OCI-LY7 (cell line): Measurements from ENCODE around the gene PHF20. TPM values are rescaled to one million over a fixed set of nuclear protein-coding genes. Genes with fewer than 3 reads are reported as not detected.

Experiments
- BruUV-seq: library from RNA; stranded (reverse); fragments of 400-500 nt; replicated peaks from 2 replicates; lab custom pipeline; 2021; lab: Mats Ljungman, UMichigan
- CTCF ChIA-PET: fragments of 300-600 bp; sonication (Branson Sonifier 250); formaldehyde crosslinking; loops from one replicate; lab custom pipeline; 2022; ENCODE audit warnings: antibody characterized with exemption; ENCODE audit not compliant: unreplicated experiment; lab: Charles Lee
- POLR2A ChIA-PET: fragments of 300-600 bp; sonication (Branson Sonifier 250); formaldehyde crosslinking; loops from one replicate; lab custom pipeline; 2022; ENCODE audit warnings: antibody characterized with exemption; lab: Charles Lee
- DNase-seq: peaks from one replicate; pipeline ENCODE4 v3.0.0-alpha.2; 2015; ENCODE audit warnings: low spot score
- H2AFZ ChIP-seq: fragments of 200-600 bp; sonication (generic), shearing (Covaris generic); 2 replicates; pipeline ENCODE4 v1.6.1; 2014; ENCODE audit warnings: mild to moderate bottlenecking, antibody characterized with exemption, low read length, moderate library complexity
- H3K27ac ChIP-seq: fragments of 200-600 bp; sonication (generic); 2 replicates; pipeline ENCODE4 v1.5.1; 2014; ENCODE audit warnings: mixed run types, low read depth, mild to moderate bottlenecking, moderate library complexity, low read length, inconsistent platforms; ENCODE audit not compliant: poor library complexity, severe bottlenecking
- H3K36me3 ChIP-seq: fragments of 200-600 bp; sonication (generic); 2 replicates; pipeline ENCODE4 v1.6.1; 2014; ENCODE audit warnings: mild to moderate bottlenecking, antibody characterized with exemption, low read length, moderate library complexity, mixed read lengths; ENCODE audit not compliant: insufficient read depth
- H3K4me1 ChIP-seq: fragments of 200-600 bp; sonication (generic); 2 replicates; pipeline ENCODE4 v1.5.1; 2014; ENCODE audit warnings: mild to moderate bottlenecking, low read length; ENCODE audit not compliant: insufficient read depth, poor library complexity, severe bottlenecking
- H3K4me2 ChIP-seq: fragments of 200-600 bp; sonication (generic); 2 replicates; pipeline ENCODE4 v1.6.1; 2014; ENCODE audit warnings: mild to moderate bottlenecking, low read length
- H3K4me3 ChIP-seq: fragments of 200-600 bp; sonication (generic); 2 replicates; pipeline ENCODE4 v1.5.1; 2014; ENCODE audit warnings: mild to moderate bottlenecking, low read depth, low read length; ENCODE audit not compliant: poor library complexity, severe bottlenecking
- H3K79me2 ChIP-seq: fragments of 200-600 bp; sonication (generic); 2 replicates; pipeline ENCODE4 v1.6.1; 2016; ENCODE audit warnings: low read depth, mild to moderate bottlenecking, low read length, moderate library complexity, mixed read lengths; ENCODE audit not compliant: insufficient read depth
- H3K9me2 ChIP-seq: fragments of 200-600 bp; sonication (generic); 2 replicates; pipeline ENCODE4 v1.6.1; 2016; ENCODE audit warnings: mild to moderate bottlenecking, low read length, mixed read lengths; ENCODE audit not compliant: insufficient read depth
- H3K9me3 ChIP-seq: fragments of 200-600 bp; sonication (generic); 2 replicates; pipeline ENCODE4 v1.6.1; 2014; ENCODE audit warnings: mild to moderate bottlenecking, mixed run types, low read length, mixed read lengths
- H4K20me1 ChIP-seq: fragments of 200-600 bp; sonication (generic); 2 replicates; pipeline ENCODE4 v1.6.1; 2014; ENCODE audit warnings: mild to moderate bottlenecking, antibody characterized with exemption, low read length, moderate library complexity, mixed read lengths; ENCODE audit not compliant: insufficient read depth
- CTCF ChIP-seq: fragments of 200-600 bp; sonication (generic); conservative IDR thresholded peaks from 2 replicates; pipeline ENCODE4 v1.5.1; 2014; ENCODE audit warnings: mild to moderate bottlenecking, antibody characterized with exemption, low read length, moderate library complexity, mixed read lengths
- EZH2phosphoT487 ChIP-seq: fragments of 200-600 bp; sonication (generic); IDR thresholded peaks from 2 replicates; pipeline ENCODE4 v1.6.1; 2018; ENCODE audit warnings: low read depth, borderline replicate concordance, mild to moderate bottlenecking, mixed run types, antibody characterized with exemption, low read length, moderate library complexity, mixed read lengths
- intact Hi-C: fragments of 100-400 bp; cut with micrococcal nuclease; formaldehyde crosslinking; loops from one replicate; pipeline ENCODE4 v1.10.0; 2022; ENCODE audit not compliant: unreplicated experiment
- total RNA-seq, 2 experiments: library from RNA; depleted of rRNA in 1 of 2; stranded (reverse); fragments of >200 nt in 1 of 2; shearing (Covaris generic) in 1 of 2; gene quantifications; 2 replicates each; pipeline ENCODE4 v1.2.3, GENCODE V29; 2014 to 2022

Gene PHF20
- total RNA-seq, 2 experiments from 2014 or later, result 37.9 to 47.8 TPM

- CTCF ChIA-PET, result no interaction called here
- no peak overlapping the region for H3K4me2 ChIP-seq
Measured at GRCh38 chr20:35823937-35824336, 52.1 kb downstream of the PHF20 start.

DNA sequence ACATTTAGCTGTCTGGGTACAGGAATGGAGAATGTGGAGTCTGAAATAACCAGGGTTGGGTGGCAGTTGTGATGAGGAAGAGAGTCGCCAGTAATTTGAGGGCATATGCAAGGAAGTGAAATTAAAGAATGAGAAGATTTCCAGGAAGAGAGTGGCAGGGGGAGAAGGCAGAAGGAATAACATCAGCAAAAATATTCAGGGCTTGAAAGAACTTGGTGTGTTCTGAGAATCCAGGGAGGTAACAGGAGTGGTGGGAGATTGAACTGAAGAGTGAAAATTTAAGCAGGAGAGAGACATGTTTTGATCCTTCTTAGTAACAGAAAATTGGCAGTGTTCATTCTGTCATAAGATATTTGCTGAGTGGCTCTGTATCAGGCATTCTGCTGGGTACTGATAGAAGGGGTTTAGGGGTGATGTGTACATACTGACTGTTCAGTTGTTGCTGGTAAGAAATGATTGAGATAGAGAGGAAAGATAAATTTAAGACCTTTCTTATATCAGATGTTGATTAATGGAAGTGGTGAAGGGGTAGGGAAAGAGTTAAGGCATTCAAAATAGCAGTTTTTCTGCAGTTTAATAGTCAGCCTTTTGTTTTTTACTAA, 54.7 kb downstream of the PHF20 start:
- no peaks in the 10 kb centered on the region for H3K4me1 ChIP-seq
- no peak overlapping the region for H2AFZ ChIP-seq
- DNase-seq, result no peak
- no peak overlapping the region for H3K4me3 ChIP-seq
- no peaks in the 10 kb centered on the region for H3K9me3 ChIP-seq
- H3K9me2 ChIP-seq, result no peaks in the 10 kb centered on the region
- intact Hi-C loops, result no loop called here
- POLR2A ChIA-PET, result no interaction called here
- TF ChIP-seq EZH2phosphoT487 (no peak), CTCF (no peak)
- H3K27ac ChIP-seq, result no peak overlapping the region
- H3K36me3 ChIP-seq, result peaks cover 23% of the 10 kb centered on the region
- CTCF ChIA-PET, result no interaction called here
- no peaks in the 10 kb centered on the region for H3K79me2 ChIP-seq
- H3K4me2 ChIP-seq, result no peak overlapping the region
- no TSS peak for BruUV-seq
- no peaks in the 10 kb centered on the region for H4K20me1 ChIP-seq

More at GRCh38 chr20:35823937-35824336, 52.1 kb downstream of the PHF20 start:
- TF ChIP-seq CTCF (no peak), EZH2phosphoT487 (no peak)
- POLR2A ChIA-PET, result interaction anchor here (0.6 to 1.0 kb wide), 4 partner anchors 13 to 72 kb away, joined by 3 to 5 read pairs (median 4); no protein-coding TSS in a partner anchor
- peaks cover 12% of the 10 kb centered on the region; the same call in 1 of the 2 replicates for H3K36me3 ChIP-seq
- no peak overlapping the region for H2AFZ ChIP-seq
- no peaks in the 10 kb centered on the region for H3K9me2 ChIP-seq
- no peaks in the 10 kb centered on the region for H3K9me3 ChIP-seq
- BruUV-seq, result no TSS peak
- no peaks in the 10 kb centered on the region for H3K79me2 ChIP-seq
- no peak overlapping the region for H3K27ac ChIP-seq
- no peaks in the 10 kb centered on the region for H3K4me1 ChIP-seq
- intact Hi-C loops, result no loop called here
- no peaks in the 10 kb centered on the region for H4K20me1 ChIP-seq
- no peak for DNase-seq
- H3K4me3 ChIP-seq, result no peak overlapping the region

- TF ChIP-seq CTCF, result no peak
- TF ChIP-seq EZH2phosphoT487, result no peak
- H3K4me1 ChIP-seq, result no peaks in the 10 kb centered on the region
- H3K4me2 ChIP-seq, result no peak overlapping the region
- H3K9me2 ChIP-seq, result no peaks in the 10 kb centered on the region
- H3K4me3 ChIP-seq, result no peak overlapping the region
- H3K9me3 ChIP-seq, result no peaks in the 10 kb centered on the region
- H2AFZ ChIP-seq, result no peak overlapping the region
- CTCF ChIA-PET, result no interaction called here
- no peaks in the 10 kb centered on the region for H4K20me1 ChIP-seq
- H3K79me2 ChIP-seq, result no peaks in the 10 kb centered on the region
- H3K27ac ChIP-seq, result no peak overlapping the region
- no TSS peak for BruUV-seq
- POLR2A ChIA-PET, result no interaction called here
- DNase-seq, result no peak
- intact Hi-C loops, result no loop called here
- H3K36me3 ChIP-seq, result peaks cover 31% of the 10 kb centered on the region
Measured at GRCh38 chr20:35828434-35828833, 56.6 kb downstream of the PHF20 start.
